Mesodermal cell (in vitro differentiated cells): Measurements from ENCODE around the gene RFFL.
A peak's percentile ranks its signal among the peaks of the same experiment; 100 is the strongest.

Experiments used
- H3K27ac ChIP-seq: 2 replicates; pipeline ENCODE4 v1.7.0; 2013; ENCODE audit warnings: mild to moderate bottlenecking, low read depth, low read length, moderate library complexity; ENCODE audit not compliant: severe bottlenecking
- H3K36me3 ChIP-seq: 2 replicates; pipeline ENCODE4 v1.7.1; 2013; ENCODE audit warnings: mild to moderate bottlenecking, low read length, moderate library complexity; ENCODE audit not compliant: control insufficient read depth, insufficient read depth
- H3K4me1 ChIP-seq: one replicate; pipeline ENCODE4 v1.7.1; 2013; ENCODE audit warnings: mild to moderate bottlenecking, low read length; ENCODE audit not compliant: insufficient read depth, control insufficient read depth, poor library complexity, severe bottlenecking
- H3K4me3 ChIP-seq: 2 replicates; pipeline ENCODE4 v1.7.0; 2013; ENCODE audit warnings: low read length, control low read depth, mild to moderate bottlenecking; ENCODE audit not compliant: insufficient read depth, poor library complexity, severe bottlenecking; ENCODE audit errors: extremely low read depth
- H3K9me3 ChIP-seq: 2 replicates; pipeline ENCODE4 v1.7.1; 2013; ENCODE audit warnings: mild to moderate bottlenecking, low read length, moderate library complexity; ENCODE audit not compliant: control insufficient read depth
- WGBS, 2 experiments: methylation state at CpG; one replicate each; pipeline ENCODE4 v1.1.5; 2013; ENCODE audit warnings: missing lambda C conversion rate in 2 of 2; ENCODE audit not compliant: insufficient coverage in 2 of 2; 5-methylcytosine and 5-hydroxymethylcytosine counted together

RFFL gene

GRCh38 chr17:35022536-35023063 lies 40.9 kb downstream of the RFFL start:
- WGBS, 2 experiments, result 85 to 88% methylated on average over 7 to 8 of the region's 8 CpGs
- Histone ChIP-seq H3K9me3 (no peaks in the 10 kb centered on the region), H3K36me3 (peaks cover 26% of the 10 kb centered on the region), H3K4me3 (no peak overlapping the region), H3K4me1 (peaks cover 20% of the 10 kb centered on the region), H3K27ac (peak overlapping the region; percentile 95)

- 89 to 92% methylated on average over 9 of the region's 11 CpGs for WGBS, 2 experiments
- Histone ChIP-seq H3K4me3 (no peak overlapping the region), H3K4me1 (peaks cover 20% of the 10 kb centered on the region), H3K27ac (peak overlapping the region; percentile 95), H3K9me3 (no peaks in the 10 kb centered on the region), H3K36me3 (peaks cover 28% of the 10 kb centered on the region)
Measured at GRCh38 chr17:35021520-35022380, 41.8 kb downstream of the RFFL start.

- Histone ChIP-seq H3K36me3 (peaks cover 36% of the 10 kb centered on the region), H3K27ac (no peak overlapping the region)
- WGBS, 2 experiments, result 82 to 90% methylated on average over 3 of the region's 6 CpGs
Measured at GRCh38 chr17:35019386-35020179, 43.9 kb downstream of the RFFL start.

GRCh38 chr17:35018814-35019213 lies 44.7 kb downstream of the RFFL start:
- peaks cover 39% of the 10 kb centered on the region for H3K36me3 ChIP-seq
- no peaks in the 10 kb centered on the region for H3K9me3 ChIP-seq
- 100% methylated on average over 2 of the region's 2 CpGs for WGBS, 2 experiments
- H3K4me3 ChIP-seq, result no peak overlapping the region
- H3K27ac ChIP-seq, result no peak overlapping the region
- peaks cover 19% of the 10 kb centered on the region for H3K4me1 ChIP-seq

More at GRCh38 chr17:35019386-35020179, 43.9 kb downstream of the RFFL start:
- H3K9me3 ChIP-seq, result no peaks in the 10 kb centered on the region
- H3K4me3 ChIP-seq, result no peak overlapping the region
- peaks cover 20% of the 10 kb centered on the region for H3K4me1 ChIP-seq

- H3K4me3 ChIP-seq, result no peak overlapping the region
- 98 to 100% methylated on average over 3 to 4 of the region's 4 CpGs for WGBS, 2 experiments
- peaks cover 39% of the 10 kb centered on the region for H3K36me3 ChIP-seq
- H3K27ac ChIP-seq, result no peak overlapping the region
- H3K4me1 ChIP-seq, result peaks cover 2% of the 10 kb centered on the region
- no peaks in the 10 kb centered on the region for H3K9me3 ChIP-seq
Measured at GRCh38 chr17:35017021-35017420, 46.5 kb downstream of the RFFL start.

- H3K27ac ChIP-seq, result no peak overlapping the region
- H3K4me1 ChIP-seq, result no peaks in the 10 kb centered on the region
- 91 to 92% methylated on average over 4 of the region's 4 CpGs for WGBS, 2 experiments
- H3K36me3 ChIP-seq, result peaks cover 38% of the 10 kb centered on the region
- H3K4me3 ChIP-seq, result no peak overlapping the region
- H3K9me3 ChIP-seq, result no peaks in the 10 kb centered on the region
Measured at GRCh38 chr17:35016369-35016768, 47.1 kb downstream of the RFFL start.

- peaks cover 46% of the 10 kb centered on the region for H3K36me3 ChIP-seq
- H3K9me3 ChIP-seq, result no peaks in the 10 kb centered on the region
- WGBS, 2 experiments, result 88 to 89% methylated on average over 5 of the region's 5 CpGs
Measured at GRCh38 chr17:35011671-35012216, 51.8 kb downstream of the RFFL start.

GRCh38 chr17:35010093-35010492 lies 53.4 kb downstream of the RFFL start:
- Histone ChIP-seq H3K4me3 (no peak overlapping the region), H3K4me1 (no peaks in the 10 kb centered on the region), H3K27ac (no peak overlapping the region), H3K36me3 (peaks cover 43% of the 10 kb centered on the region), H3K9me3 (no peaks in the 10 kb centered on the region)
- 73% methylated on average over 2 of the region's 3 CpGs; no CpG with 5 or more reads in 1 of the 2 experiments for WGBS, 2 experiments

More at GRCh38 chr17:35011671-35012216, 51.8 kb downstream of the RFFL start:
- no peak overlapping the region for H3K27ac ChIP-seq
- H3K4me3 ChIP-seq, result no peak overlapping the region
- H3K4me1 ChIP-seq, result no peaks in the 10 kb centered on the region

- H3K4me3 ChIP-seq, result no peak overlapping the region
- no peaks in the 10 kb centered on the region for H3K9me3 ChIP-seq
- no peaks in the 10 kb centered on the region for H3K4me1 ChIP-seq
- H3K36me3 ChIP-seq, result peaks cover 70% of the 10 kb centered on the region
- no peak overlapping the region for H3K27ac ChIP-seq
- WGBS, 2 experiments, result 83 to 100% methylated on average over 1 of the region's 1 CpG
Measured at GRCh38 chr17:35006961-35007360, 56.5 kb downstream of the RFFL start.

- H3K4me3 ChIP-seq, result no peak overlapping the region
- peaks cover 77% of the 10 kb centered on the region for H3K36me3 ChIP-seq
- no peaks in the 10 kb centered on the region for H3K9me3 ChIP-seq
- no peaks in the 10 kb centered on the region for H3K4me1 ChIP-seq
- WGBS, 2 experiments, result 81 to 85% methylated on average over 3 of the region's 4 CpGs
- H3K27ac ChIP-seq, result no peak overlapping the region
Measured at GRCh38 chr17:35006345-35006744, 57.2 kb downstream of the RFFL start.
